Osteocyte (in vitro differentiated cells): ENCODE results near the gene RHOT2. TPM values are rescaled to one million over a fixed set of nuclear protein-coding genes. Genes with fewer than 3 reads are reported as not detected.

ENCODE experiments used
- DNase-seq: peaks from one replicate; pipeline ENCODE4 v3.0.0; 2021; ENCODE audit warnings: mixed read lengths; ENCODE audit not compliant: unreplicated experiment; ENCODE audit errors: extremely low spot score
- H3K27ac Mint-ChIP-seq: one replicate; pipeline ENCODE4 v1.8.0; 2021; ENCODE audit warnings: mild to moderate bottlenecking, mixed read lengths; ENCODE audit not compliant: unreplicated experiment
- H3K27me3 Mint-ChIP-seq: one replicate; pipeline ENCODE4 v1.8.0; 2021; ENCODE audit warnings: mixed read lengths; ENCODE audit not compliant: unreplicated experiment
- H3K36me3 Mint-ChIP-seq: one replicate; pipeline ENCODE4 v1.8.0; 2021; ENCODE audit warnings: mixed read lengths; ENCODE audit not compliant: unreplicated experiment
- H3K4me1 Mint-ChIP-seq: one replicate; pipeline ENCODE4 v1.8.0; 2021; ENCODE audit warnings: mixed read lengths; ENCODE audit not compliant: unreplicated experiment
- H3K4me3 Mint-ChIP-seq: one replicate; pipeline ENCODE4 v1.8.0; 2021; ENCODE audit warnings: mild to moderate bottlenecking, moderate library complexity, mixed read lengths; ENCODE audit not compliant: unreplicated experiment
- H3K9me3 Mint-ChIP-seq: one replicate; pipeline ENCODE4 v1.8.0; 2021; ENCODE audit warnings: mixed read lengths; ENCODE audit not compliant: unreplicated experiment
- total RNA-seq: library from RNA; stranded (reverse); gene quantifications from 2 replicates; pipeline ENCODE4 v1.2.1, GENCODE V29; 2021
- TF ChIP-seq, protein P1 (sequence below): fragments of 200-600 bp; sonication (generic); IDR thresholded peaks from 2 replicates; pipeline ENCODE4 v1.5.0; 2021; ENCODE audit warnings: antibody characterized with exemption, mild to moderate bottlenecking, moderate library complexity

Gene RHOT2
- total RNA-seq, 1 donor from 2014 or later: 126 TPM

DNA sequence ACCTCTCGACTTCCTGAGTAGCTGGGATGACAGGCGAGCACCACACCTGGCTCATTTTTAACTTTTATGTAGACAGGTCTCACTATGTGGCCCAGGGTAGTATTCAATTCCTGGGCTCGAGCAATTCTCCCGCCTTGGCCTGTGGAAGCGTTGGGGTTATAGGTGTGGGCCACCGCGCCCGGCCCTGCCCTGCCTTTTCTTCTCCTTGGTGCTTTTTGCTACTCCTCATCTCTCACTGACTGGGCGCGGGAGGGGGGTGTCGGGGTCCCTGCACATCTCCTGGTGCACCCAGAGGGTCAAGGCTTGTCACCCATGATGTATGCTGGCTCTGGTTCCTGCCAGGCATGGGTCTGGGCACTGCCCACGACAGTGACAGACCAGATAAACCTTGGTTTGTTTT is 23.4 kb upstream of the RHOT2 start:
- H3K36me3 Mint-ChIP-seq: no peaks in the 10 kb centered on the region
- H3K27me3 Mint-ChIP-seq: no peaks in the 10 kb centered on the region
- no peaks in the 10 kb centered on the region for H3K9me3 Mint-ChIP-seq
- peak overlapping the region; percentile 54 for H3K4me3 Mint-ChIP-seq
- H3K4me1 Mint-ChIP-seq: peaks cover 23% of the 10 kb centered on the region
- H3K27ac Mint-ChIP-seq: no peak overlapping the region
- DNase-seq: no peak
- TF ChIP-seq, protein P1, sequence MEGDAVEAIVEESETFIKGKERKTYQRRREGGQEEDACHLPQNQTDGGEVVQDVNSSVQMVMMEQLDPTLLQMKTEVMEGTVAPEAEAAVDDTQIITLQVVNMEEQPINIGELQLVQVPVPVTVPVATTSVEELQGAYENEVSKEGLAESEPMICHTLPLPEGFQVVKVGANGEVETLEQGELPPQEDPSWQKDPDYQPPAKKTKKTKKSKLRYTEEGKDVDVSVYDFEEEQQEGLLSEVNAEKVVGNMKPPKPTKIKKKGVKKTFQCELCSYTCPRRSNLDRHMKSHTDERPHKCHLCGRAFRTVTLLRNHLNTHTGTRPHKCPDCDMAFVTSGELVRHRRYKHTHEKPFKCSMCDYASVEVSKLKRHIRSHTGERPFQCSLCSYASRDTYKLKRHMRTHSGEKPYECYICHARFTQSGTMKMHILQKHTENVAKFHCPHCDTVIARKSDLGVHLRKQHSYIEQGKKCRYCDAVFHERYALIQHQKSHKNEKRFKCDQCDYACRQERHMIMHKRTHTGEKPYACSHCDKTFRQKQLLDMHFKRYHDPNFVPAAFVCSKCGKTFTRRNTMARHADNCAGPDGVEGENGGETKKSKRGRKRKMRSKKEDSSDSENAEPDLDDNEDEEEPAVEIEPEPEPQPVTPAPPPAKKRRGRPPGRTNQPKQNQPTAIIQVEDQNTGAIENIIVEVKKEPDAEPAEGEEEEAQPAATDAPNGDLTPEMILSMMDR: no peak

DNA sequence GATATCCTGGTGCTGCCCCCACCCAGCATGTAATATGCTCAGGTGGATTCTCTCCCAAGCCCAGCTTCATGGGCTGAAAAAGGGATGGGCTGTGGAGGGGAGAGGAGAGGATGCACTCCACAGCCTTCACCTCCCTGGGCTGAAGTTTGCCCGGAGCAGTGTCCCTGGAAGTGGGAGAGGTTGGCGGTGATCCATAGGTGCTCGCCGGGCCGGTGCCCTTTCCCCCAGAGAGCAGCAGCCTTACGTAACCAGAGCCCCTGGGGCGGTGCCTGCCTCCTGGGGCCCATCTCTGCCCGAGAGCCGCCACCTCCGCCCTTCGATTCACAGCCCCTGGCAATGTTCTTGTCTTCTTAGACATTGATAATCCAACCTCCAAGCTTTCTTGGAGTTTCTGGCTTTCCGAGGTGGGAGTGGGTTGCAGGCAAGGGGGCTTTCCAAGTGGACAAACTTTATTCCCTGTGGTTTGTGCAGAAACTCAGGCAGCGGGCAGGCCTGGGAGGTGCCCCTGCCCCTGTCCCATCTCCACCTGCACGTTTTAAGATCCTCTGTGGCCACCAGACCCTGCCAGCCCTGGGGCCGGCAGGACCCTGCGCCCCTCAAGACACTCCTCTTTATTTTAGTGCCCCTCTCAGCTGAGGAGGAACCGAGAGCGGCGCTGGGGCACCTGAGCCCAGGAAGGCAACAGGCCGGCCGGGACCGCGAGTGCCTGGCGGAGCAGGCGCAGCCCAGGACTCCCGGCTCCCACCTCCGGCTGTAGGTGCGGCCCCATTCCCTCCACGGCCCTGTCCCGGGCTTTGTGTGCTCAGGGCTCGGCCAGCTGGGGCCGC is 21.9 kb upstream of the RHOT2 start:
- Mint-ChIP-seq H3K27ac (no peak overlapping the region), H3K36me3 (no peaks in the 10 kb centered on the region), H3K9me3 (no peaks in the 10 kb centered on the region), H3K4me1 (peaks cover 31% of the 10 kb centered on the region), H3K4me3 (no peak overlapping the region), H3K27me3 (no peaks in the 10 kb centered on the region)
- no peak for DNase-seq
- TF ChIP-seq, protein P1: no peak

GRCh38 chr16:646679-647172 is 21.2 kb upstream of the RHOT2 start:
- DNase-seq: no peak
- Mint-ChIP-seq H3K4me3 (no peak overlapping the region), H3K27me3 (no peaks in the 10 kb centered on the region), H3K9me3 (no peaks in the 10 kb centered on the region), H3K4me1 (peaks cover 31% of the 10 kb centered on the region), H3K27ac (no peak overlapping the region), H3K36me3 (no peaks in the 10 kb centered on the region)
- TF ChIP-seq, protein P1: no peak

- TF ChIP-seq, protein P1: no peak
- no peaks in the 10 kb centered on the region for H3K9me3 Mint-ChIP-seq
- peaks cover 31% of the 10 kb centered on the region for H3K4me1 Mint-ChIP-seq
- H3K36me3 Mint-ChIP-seq: no peaks in the 10 kb centered on the region
- H3K27ac Mint-ChIP-seq: no peak overlapping the region
- H3K4me3 Mint-ChIP-seq: no peak overlapping the region
- no peak for DNase-seq
- no peaks in the 10 kb centered on the region for H3K27me3 Mint-ChIP-seq
Measured at GRCh38 chr16:647173-647902, 20.6 kb upstream of the RHOT2 start.
